DND-41 (cell line): ENCODE measurements around the gene SCLY.

ENCODE experiments used
- ATAC-seq: fragments of 200-7000 bp; cut with Tn5 transposase; 3 replicates; pipeline ENCODE4 v1.9.1; 2021; ENCODE audit warnings: low read depth; ENCODE audit not compliant: insufficient read depth
- DNase-seq: peaks from one replicate; pipeline ENCODE4 v3.0.0-alpha.2; 2020
- H2AFZ ChIP-seq: 2 replicates; pipeline ENCODE4 v1.6.0; 2012; ENCODE audit warnings: low read depth, low read length
- H3K27ac ChIP-seq: 2 replicates; pipeline ENCODE4 v1.5.1; 2012; ENCODE audit warnings: low read length, inconsistent platforms
- H3K27me3 ChIP-seq: fragments of 200-600 bp; sonication (generic); 2 replicates; pipeline ENCODE4 v1.6.0; 2012; ENCODE audit warnings: low read length, mild to moderate bottlenecking, inconsistent platforms; ENCODE audit not compliant: insufficient read depth, poor library complexity
- H3K36me3 ChIP-seq: 2 replicates; pipeline ENCODE4 v1.5.1; 2012; ENCODE audit warnings: low read length, inconsistent platforms; ENCODE audit not compliant: insufficient read depth
- H3K4me1 ChIP-seq: 2 replicates; pipeline ENCODE4 v1.5.1; 2012; ENCODE audit warnings: mild to moderate bottlenecking, low read length; ENCODE audit not compliant: insufficient read depth
- H3K4me2 ChIP-seq: 2 replicates; pipeline ENCODE4 v1.6.0; 2012; ENCODE audit warnings: mild to moderate bottlenecking, moderate library complexity, low read length, inconsistent platforms; ENCODE audit not compliant: insufficient read depth
- H3K4me3 ChIP-seq, 2 experiments: fragments of 200-600 bp in 1 of 2; shearing (Covaris generic) in 1 of 2; 2 replicates each; pipeline ENCODE4 v1.5.1; 2012 to 2016; ENCODE audit warnings: inconsistent platforms in 2 of 2, low read length in 2 of 2, mild to moderate bottlenecking in 2 of 2, low read depth in 1 of 2, moderate library complexity in 1 of 2
- H3K79me2 ChIP-seq: 2 replicates; pipeline ENCODE4 v1.6.0; 2012; ENCODE audit warnings: low read length, inconsistent platforms; ENCODE audit not compliant: insufficient read depth
- H3K9ac ChIP-seq: 2 replicates; pipeline ENCODE4 v1.6.0; 2012; ENCODE audit warnings: low read depth, mild to moderate bottlenecking, inconsistent platforms, low read length, moderate library complexity
- H3K9me3 ChIP-seq: 2 replicates; pipeline ENCODE4 v1.5.1; 2012; ENCODE audit warnings: low read length, moderate library complexity, mild to moderate bottlenecking, inconsistent platforms; ENCODE audit not compliant: insufficient read depth, severe bottlenecking
- H4K20me1 ChIP-seq: 2 replicates; pipeline ENCODE4 v1.6.0; 2012; ENCODE audit warnings: low read length; ENCODE audit not compliant: insufficient read depth
- EZH2 ChIP-seq: IDR thresholded peaks from 3 replicates; pipeline ENCODE4 v1.6.1; 2012; ENCODE audit warnings: borderline replicate concordance, low read depth, mild to moderate bottlenecking, moderate library complexity, low read length, inconsistent platforms; ENCODE audit not compliant: severe bottlenecking
- TF ChIP-seq, protein P1 (sequence below): IDR thresholded peaks from 2 replicates; pipeline ENCODE4 v1.5.1; 2012; ENCODE audit warnings: borderline replicate concordance, low read length, moderate library complexity, mild to moderate bottlenecking; ENCODE audit not compliant: poor library complexity, severe bottlenecking; ENCODE audit errors: extremely low read depth

The SCLY gene

GRCh38 chr2:238094438-238095022 is 33.7 kb downstream of the SCLY start:
- Histone ChIP-seq H3K36me3 (peaks cover 44% of the 10 kb centered on the region), H3K9ac (no peak overlapping the region), H3K27me3 (no peaks in the 10 kb centered on the region), H3K27ac (no peak overlapping the region), H2AFZ (no peak overlapping the region), H3K79me2 (no peaks in the 10 kb centered on the region), H3K4me3 (no peak overlapping the region), H3K9me3 (no peaks in the 10 kb centered on the region), H3K4me2 (no peak overlapping the region), H3K4me1 (no peaks in the 10 kb centered on the region), H4K20me1 (peaks cover 14% of the 10 kb centered on the region)
- no peak for DNase-seq
- TF ChIP-seq EZH2 = no peak
- TF ChIP-seq, protein P1, sequence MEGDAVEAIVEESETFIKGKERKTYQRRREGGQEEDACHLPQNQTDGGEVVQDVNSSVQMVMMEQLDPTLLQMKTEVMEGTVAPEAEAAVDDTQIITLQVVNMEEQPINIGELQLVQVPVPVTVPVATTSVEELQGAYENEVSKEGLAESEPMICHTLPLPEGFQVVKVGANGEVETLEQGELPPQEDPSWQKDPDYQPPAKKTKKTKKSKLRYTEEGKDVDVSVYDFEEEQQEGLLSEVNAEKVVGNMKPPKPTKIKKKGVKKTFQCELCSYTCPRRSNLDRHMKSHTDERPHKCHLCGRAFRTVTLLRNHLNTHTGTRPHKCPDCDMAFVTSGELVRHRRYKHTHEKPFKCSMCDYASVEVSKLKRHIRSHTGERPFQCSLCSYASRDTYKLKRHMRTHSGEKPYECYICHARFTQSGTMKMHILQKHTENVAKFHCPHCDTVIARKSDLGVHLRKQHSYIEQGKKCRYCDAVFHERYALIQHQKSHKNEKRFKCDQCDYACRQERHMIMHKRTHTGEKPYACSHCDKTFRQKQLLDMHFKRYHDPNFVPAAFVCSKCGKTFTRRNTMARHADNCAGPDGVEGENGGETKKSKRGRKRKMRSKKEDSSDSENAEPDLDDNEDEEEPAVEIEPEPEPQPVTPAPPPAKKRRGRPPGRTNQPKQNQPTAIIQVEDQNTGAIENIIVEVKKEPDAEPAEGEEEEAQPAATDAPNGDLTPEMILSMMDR = no peak
- ATAC-seq = no peak

- Histone ChIP-seq H3K79me2 (no peaks in the 10 kb centered on the region), H3K27me3 (no peaks in the 10 kb centered on the region), H3K4me2 (no peak overlapping the region), H4K20me1 (peaks cover 14% of the 10 kb centered on the region), H3K36me3 (peaks cover 44% of the 10 kb centered on the region), H3K9me3 (no peaks in the 10 kb centered on the region), H3K4me3 (no peak overlapping the region), H2AFZ (no peak overlapping the region), H3K9ac (no peak overlapping the region), H3K4me1 (no peaks in the 10 kb centered on the region), H3K27ac (no peak overlapping the region)
- TF ChIP-seq, protein P1 = no peak
- no peak for TF ChIP-seq EZH2
- DNase-seq (no peak), ATAC-seq (no peak)
Measured at GRCh38 chr2:238095143-238095542, 34.3 kb downstream of the SCLY start.

DNA sequence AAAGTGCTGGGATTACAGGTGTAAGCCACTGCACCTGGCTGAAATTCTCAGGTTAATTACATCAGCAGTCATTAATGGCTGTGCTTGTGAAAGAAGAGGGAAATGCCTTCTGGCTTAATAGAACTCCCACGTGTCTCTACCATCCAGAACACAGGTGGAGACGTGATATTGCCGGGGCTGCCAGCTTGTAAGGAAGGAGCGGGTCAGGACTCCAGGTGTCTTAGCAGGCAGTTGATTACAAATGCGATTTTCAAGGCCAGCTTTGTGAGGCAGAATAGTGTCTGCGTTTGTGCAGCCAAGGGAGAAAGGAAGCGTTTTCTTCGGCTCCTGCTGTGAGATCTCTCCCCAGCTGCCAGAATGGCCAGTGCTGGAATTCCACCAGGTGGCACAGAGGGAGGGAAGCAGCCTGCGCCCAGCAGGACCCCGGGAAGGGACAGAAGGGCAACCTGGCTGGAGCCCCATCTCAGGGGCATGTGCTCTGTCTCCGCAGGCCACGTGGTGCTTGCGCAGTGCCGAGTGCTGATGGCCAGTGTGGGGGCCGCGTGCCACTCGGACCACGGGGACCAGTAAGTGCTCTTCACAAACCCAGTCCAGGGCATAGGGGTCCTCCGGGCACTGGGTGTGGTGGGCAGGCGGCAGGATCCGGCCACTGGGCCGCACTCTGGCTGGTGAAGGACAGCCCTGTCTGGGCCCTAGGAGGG is 35.7 kb downstream of the SCLY start:
- Histone ChIP-seq H3K9me3 (no peaks in the 10 kb centered on the region), H2AFZ (no peak overlapping the region), H3K27me3 (no peaks in the 10 kb centered on the region), H3K4me3 (no peak overlapping the region), H4K20me1 (peaks cover 14% of the 10 kb centered on the region), H3K79me2 (no peaks in the 10 kb centered on the region), H3K4me1 (no peaks in the 10 kb centered on the region), H3K4me2 (no peak overlapping the region), H3K9ac (no peak overlapping the region), H3K36me3 (peaks cover 34% of the 10 kb centered on the region), H3K27ac (no peak overlapping the region)
- no peak for TF ChIP-seq EZH2
- TF ChIP-seq, protein P1 = no peak
- DNase-seq (no peak), ATAC-seq (no peak)
